HG03575 (cell line): ENCODE measurements around the gene GOLGA6L7.
"Not testable (repeated sequence)": the region's sequence is repeated elsewhere in the genome, so short reads cannot be mapped to it uniquely, and the experiment has no call there.

Source experiments
- ATAC-seq: cut with Tn5 transposase; IDR thresholded peaks from one replicate; pipeline ENCODE4 v1.9.1; 2021; ENCODE audit not compliant: unreplicated experiment, insufficient number of reproducible peaks, low FRiP score; ENCODE audit errors: extremely low read depth

GOLGA6L7 gene, protein sequence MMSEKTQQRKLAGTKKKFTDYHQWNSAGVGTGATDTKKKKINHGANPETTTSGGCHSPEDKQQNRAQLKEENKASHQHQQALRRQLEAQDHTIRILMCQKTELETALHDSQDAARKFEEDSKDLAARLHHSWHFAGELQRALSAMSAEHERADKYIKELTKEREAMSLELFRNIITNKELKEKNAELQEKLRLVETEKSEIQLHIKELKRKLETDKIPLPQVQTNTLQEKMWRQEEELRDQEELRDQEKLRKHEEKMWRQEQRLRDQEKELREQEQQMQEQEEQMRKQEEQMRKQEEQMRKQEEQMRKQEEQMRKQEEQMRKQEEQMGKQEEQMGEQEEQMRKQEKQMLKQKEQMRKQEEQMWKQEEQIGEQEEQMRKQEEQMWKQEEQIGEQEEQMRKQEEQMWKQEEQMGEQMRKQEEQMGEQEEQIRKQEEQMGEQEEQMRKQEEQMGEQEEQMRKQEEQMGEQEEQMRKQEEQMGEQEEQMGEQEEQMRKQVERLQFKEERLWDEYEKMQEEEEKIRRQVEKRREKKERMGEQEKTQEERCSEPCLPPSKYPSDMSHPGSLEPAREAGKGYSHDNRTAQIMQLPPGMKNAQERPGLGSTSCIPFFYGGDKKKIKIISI

GRCh38 chr15:28848521-28848920, at the start of gene GOLGA6L7:
Gene GOLGA6L7 (minus strand): TSS chr15:28848644. CDS start chr15:28848549, 95 bp downstream.
- ATAC-seq = not testable (repeated sequence)

GRCh38 chr15:28897861-28898585, 49.6 kb upstream of the GOLGA6L7 start:
- ATAC-seq = no peak

DNA sequence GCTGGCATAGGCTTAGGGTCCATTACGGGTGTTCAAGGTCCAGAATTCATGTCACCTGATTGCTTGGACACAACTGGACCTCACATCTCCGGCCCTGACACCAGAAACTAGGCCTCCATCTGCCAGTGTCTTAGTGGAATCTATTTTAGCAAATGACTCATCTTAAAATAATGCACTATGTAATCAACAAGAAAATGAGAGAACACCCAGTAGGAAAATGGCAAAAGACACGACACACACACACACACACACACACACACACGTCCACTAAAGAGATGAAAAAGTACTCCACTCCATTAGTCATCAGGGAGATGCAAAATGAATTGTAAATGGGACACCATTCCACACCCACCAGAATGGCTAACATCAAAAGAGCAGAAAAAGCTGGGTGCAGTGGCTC, 48.5 kb upstream of the GOLGA6L7 start:
- ATAC-seq = no peak

GRCh38 chr15:28895566-28895965, 47.1 kb upstream of the GOLGA6L7 start:
- ATAC-seq = no peak

DNA sequence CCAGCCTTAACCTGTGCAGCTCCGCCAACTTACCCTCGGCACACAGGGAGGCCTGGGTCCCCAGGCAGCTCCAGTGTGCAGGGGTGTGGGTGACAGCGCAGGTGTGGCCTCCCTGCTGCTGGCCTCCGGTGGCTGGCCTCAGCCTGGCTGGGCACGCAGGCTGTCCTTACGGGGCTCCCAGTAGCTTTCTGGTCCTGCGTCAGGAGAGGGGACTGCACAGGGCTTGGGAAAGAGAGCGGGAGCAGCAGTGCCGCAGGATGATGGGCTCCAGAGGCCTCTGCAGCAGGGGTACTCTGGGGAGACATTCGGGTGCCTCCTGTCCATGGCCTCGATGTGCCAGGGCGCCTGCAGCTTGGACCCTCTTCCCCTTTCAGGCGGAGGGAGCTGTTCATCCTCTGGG, 46.7 kb upstream of the GOLGA6L7 start:
- no peak for ATAC-seq

GRCh38 chr15:28894631-28895030, 46.2 kb upstream of the GOLGA6L7 start:
- no peak for ATAC-seq

DNA sequence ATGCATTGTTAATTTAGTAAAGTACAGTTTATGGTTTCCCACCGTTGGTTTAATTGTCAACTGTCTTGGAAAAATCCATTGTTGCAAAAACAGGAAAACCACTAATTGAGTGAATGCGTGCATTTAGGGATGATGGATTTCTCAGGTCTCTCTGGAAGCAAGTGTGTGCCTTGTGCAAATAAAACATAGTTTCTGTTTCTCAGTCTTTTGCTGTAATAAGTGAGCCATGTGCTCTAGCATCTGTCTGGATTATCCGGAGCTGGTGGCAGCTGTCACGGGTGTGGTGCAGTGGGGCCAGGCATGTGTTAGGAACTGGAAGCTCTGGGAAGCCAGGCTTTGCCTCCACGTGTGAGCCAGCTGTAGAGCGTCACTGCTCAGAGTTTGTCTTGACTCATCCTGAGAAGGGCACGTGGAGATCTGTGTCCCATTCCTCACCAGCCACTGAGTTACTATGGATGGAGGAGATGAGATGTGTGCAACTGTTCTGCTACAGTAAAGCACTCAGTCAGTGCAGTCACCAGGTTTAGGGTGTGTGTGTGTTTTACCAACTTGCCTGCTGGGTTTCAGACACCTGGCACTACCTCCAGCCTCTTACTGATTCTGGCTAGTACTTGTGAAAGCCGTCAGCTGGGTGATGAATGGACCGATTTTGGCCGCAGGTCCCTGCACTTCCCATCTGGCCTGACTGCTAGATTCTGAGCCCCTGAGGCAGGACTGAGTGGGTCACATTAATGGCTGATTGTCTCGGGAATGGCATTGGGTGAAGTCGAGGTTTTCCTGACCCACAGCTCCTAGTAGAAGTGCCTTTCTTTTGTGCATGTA, 44.6 kb upstream of the GOLGA6L7 start:
- no peak for ATAC-seq

DNA sequence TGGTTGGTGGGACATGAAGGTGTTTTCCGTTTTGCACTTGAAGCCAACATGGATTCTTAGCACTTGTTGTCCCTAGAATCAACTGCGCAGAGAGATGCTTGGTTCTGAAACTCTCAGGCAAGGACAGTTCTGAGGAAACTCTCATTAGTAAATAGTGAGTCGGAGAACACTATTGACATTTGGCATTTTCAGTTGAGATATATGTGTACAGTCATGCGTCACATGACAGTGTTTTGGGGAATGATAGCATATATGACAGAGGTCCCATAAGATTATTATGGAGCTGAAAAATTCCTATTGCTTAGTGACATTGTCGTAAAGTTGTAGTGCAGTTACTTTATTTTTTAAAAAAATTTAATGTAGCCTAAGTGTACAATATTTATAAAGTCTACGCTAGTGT, 43.1 kb upstream of the GOLGA6L7 start:
- ATAC-seq = no peak

- ATAC-seq = no peak
These were observed 42.5 kb upstream of the GOLGA6L7 start for GRCh38 chr15:28890711-28891495.

- ATAC-seq = not testable (repeated sequence)
These were observed 41.8 kb upstream of the GOLGA6L7 start for GRCh38 chr15:28890291-28890690.

DNA sequence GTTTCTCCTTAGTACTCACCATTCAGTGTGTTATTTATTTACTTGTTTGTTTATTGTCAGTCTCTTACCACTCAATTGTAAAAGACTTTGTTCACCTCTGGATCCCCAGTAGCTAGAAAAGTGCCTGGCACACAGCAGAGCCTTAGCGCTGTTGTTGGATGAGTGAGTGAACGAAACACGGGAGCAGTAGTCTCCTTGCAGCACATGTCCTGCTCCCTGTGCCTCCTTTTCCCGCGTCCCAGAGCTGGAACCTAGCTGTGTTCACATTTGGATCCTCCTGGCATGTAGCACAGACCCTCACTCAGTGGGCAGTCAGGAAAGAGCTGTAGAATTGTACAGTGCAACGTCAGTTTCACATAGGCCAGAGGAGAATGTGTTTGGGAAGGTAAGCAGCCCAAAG, 41.4 kb upstream of the GOLGA6L7 start:
- not testable (repeated sequence) for ATAC-seq

GRCh38 chr15:28889346-28889745, 40.9 kb upstream of the GOLGA6L7 start:
- ATAC-seq = no peak

DNA sequence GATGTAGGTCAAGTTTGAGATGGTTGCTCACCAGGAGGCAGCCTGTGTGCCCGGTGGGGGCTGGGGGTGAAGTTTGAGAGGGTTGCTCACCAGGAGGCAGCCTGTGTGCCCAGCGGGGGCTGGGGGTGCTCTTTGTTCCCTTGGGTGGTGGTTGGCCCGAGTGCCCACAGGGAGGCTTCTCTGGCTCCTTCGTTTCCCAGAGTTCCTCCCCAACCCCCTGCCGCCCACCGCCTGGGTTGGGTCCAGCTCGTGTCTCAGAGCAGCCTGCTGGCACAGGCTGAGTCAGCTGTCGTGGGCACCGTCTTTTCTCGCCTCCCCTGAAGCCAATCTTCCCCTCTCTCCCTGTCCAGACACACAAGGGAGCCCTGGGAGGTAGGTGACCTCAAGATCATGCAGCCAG, 40.5 kb upstream of the GOLGA6L7 start:
- ATAC-seq = no peak

DNA sequence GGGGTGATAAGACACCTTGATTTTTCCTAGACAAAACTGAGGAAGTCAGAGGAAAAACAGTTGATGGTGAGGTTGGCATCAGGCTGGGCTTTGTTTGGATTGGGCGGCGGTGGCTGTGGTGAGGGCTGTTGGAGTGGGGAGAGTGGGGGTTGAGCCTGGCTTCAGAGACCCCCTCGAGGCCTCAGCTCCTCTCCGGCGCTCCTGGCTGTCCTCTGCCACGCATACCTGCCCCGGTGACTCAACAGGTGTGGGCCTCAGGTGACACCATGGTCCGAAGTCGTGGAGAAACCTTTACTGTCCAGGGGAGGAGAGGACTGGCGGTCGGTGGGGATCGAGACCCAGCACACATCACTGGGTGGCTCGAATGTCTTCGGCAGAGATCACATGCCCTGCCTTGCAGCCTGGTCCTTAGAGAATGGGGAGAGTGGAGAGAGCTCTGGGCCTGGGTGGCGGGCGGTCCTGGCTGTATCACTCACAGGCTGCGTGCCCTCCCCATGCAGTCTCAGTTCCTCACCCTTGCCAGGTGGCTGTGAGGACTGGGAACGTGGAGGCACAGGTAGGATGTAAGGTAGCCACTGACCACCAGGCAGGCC, 40.0 kb upstream of the GOLGA6L7 start:
- ATAC-seq = no peak

- ATAC-seq = no peak
These were observed 39.1 kb upstream of the GOLGA6L7 start for GRCh38 chr15:28887339-28888174.

- no peak for ATAC-seq
These were observed 38.2 kb upstream of the GOLGA6L7 start for GRCh38 chr15:28886431-28887338.
